HG02840 (cell line): ENCODE data around the gene C11orf42.
"Not testable (repeated sequence)": the region's sequence is repeated elsewhere in the genome, so short reads cannot be mapped to it uniquely, and the experiment has no call there.

ENCODE experiments used
- ATAC-seq: cut with Tn5 transposase; IDR thresholded peaks from one replicate; pipeline ENCODE4 v1.9.1; 2021; ENCODE audit warnings: mild to moderate bottlenecking, moderate library complexity, moderate number of reproducible peaks; ENCODE audit not compliant: unreplicated experiment, low FRiP score

C11orf42 gene

GRCh38 chr11:6217722-6218121 is 12.4 kb downstream of the C11orf42 start:
- ATAC-seq, result no peak

DNA sequence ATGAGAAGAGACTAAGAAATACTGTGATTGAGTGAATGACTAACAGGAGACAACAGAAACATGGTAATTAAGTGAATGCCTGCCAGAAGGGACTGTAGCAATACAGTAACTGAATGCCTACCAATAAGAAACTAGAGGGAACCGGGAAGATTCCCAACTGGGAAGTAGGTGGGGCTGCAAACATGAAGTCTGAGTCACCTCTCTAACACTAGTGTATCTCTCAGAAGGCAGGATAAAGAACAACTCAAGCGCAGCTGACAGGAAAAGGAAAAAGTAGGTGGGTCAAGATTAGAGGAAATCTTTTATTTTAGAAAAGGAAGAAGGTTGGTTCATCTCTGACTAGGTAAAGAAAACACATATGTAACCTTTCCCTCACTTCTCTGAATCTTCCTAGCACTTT is 14.0 kb downstream of the C11orf42 start:
- no peak for ATAC-seq

- ATAC-seq, result no peak
Measured at GRCh38 chr11:6223854-6224253, 18.5 kb downstream of the C11orf42 start.

DNA sequence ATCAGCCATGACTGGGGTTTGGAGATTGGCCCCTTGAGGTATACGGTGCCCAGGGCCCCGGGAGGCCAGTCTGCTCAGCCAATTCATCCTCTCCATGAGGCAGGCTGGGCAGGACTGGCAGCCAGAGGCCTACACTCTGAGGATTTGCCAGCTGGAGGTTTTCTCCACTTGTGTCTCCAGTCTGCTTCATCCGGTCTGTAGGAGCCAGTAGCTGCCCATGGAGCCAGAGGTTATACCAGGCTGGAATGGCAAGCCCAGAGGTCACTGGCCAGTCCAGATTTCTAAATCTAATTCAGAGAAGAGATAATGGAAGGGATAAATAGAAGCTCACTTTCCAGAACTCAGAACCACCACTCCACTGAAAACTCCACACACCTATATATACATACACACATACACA is 19.1 kb downstream of the C11orf42 start:
- ATAC-seq, result no peak

DNA sequence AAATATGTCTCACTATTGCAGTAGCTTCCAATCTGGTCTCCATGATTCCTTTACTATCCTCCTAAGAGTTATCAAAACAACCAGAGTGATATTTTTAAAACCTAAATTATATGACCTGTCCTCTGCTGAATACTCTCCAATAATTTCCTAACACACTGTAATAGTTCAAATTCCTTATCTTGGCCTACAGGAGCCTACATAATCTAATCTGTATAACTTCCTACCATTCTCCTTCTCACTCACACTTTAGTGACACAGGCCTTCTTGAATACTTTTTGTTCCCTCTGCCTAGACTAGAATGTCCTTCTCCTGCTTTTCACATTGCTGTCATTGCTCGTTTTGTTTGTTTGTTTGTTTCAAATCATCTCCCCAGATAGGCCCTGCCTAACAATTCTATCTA is 19.7 kb downstream of the C11orf42 start:
- no peak for ATAC-seq

DNA sequence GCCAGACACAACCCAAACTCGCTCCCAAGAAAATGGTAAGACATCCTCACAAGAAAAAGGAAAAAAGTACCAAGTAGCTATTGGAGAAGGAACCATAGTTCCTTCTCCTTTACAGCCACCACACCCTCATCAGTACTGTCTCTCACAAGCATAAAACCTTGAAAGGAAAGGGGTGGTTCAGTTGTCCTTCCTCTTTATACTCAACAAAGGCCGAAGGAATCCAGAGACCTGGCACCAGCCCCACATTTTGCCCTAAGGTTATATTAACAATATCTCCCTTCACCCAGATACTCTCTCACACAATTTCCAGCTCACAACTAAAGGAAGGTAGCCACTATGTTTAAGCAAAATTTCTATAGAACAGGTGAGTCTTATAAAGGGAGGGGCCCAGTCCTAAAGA is 20.5 kb downstream of the C11orf42 start:
- ATAC-seq, result no peak

GRCh38 chr11:6228520-6228919 is 23.2 kb downstream of the C11orf42 start:
- no peak for ATAC-seq

DNA sequence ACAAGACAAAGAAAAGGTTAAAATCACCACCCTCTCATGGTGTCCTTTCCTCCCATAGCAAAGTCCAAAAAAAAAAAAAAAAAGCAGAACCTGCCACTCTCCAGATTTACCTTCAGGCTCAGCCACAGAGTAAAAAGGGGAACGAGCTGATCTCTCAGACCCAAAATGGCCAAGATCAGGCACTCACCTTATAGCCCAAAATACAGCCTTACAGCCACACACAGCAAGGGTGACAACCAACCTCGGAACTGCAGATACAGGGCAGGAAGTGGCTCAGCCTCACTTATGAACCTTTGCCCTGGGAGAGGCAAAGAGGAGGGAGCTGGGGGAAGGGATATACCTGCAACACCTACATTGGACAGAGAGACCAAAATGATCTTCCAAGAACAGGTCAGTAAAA is 24.6 kb downstream of the C11orf42 start:
- ATAC-seq, result no peak

GRCh38 chr11:6232899-6233298 is 27.5 kb downstream of the C11orf42 start:
- ATAC-seq, result no peak

- no peak for ATAC-seq
Measured at GRCh38 chr11:6233984-6234386, 28.6 kb downstream of the C11orf42 start.

- peak; percentile 98 for ATAC-seq
Measured at GRCh38 chr11:6234387-6235107, 29.2 kb downstream of the C11orf42 start, which contains the start of gene FHIP1B. TSS of gene FHIP1B (minus strand) at chr11:6234636. CDS start at chr11:6224516, 10,120 bp downstream.

- no peak for ATAC-seq
Measured at GRCh38 chr11:6237266-6237665, 31.9 kb downstream of the C11orf42 start.

GRCh38 chr11:6237761-6238302 is 32.5 kb downstream of the C11orf42 start:
- no peak for ATAC-seq

DNA sequence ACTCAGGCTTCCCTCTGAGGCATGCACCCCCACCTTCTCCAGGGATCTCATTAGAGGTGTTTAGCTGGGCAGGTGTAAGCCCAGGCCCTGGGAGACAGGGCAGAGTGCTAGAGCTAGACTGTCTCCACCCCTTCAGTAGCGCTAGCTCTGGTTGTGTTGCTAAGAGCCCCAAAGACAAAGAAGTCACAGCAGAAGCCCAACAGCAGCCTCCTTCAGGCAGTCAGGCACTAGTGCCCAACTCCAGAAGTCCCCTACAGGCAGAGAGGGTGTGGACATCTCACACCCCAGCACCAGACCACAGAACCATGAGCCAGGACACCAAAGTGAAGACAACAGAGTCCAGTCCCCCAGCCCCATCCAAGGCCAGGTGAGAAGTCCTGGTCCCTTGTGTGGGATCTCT is 33.5 kb downstream of the C11orf42 start, which contains the start of gene CNGA4:
Gene CNGA4 (plus strand): TSS at position 188 of the 400 bp plus-strand sequence. CDS start 118 bp downstream, at position 306.
- ATAC-seq, result no peak

DNA sequence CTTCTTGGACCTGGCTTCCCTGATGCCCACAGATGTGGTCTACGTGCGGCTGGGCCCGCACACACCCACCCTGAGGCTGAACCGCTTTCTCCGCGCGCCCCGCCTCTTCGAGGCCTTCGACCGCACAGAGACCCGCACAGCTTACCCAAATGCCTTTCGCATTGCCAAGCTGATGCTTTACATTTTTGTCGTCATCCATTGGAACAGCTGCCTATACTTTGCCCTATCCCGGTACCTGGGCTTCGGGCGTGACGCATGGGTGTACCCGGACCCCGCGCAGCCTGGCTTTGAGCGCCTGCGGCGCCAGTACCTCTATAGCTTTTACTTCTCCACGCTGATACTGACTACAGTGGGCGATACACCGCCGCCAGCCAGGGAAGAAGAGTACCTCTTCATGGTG is 34.8 kb downstream of the C11orf42 start:
- no peak for ATAC-seq

- no peak for ATAC-seq
Measured at GRCh38 chr11:6240781-6241180, 35.4 kb downstream of the C11orf42 start.

GRCh38 chr11:6241316-6241715 is 36.0 kb downstream of the C11orf42 start:
- no peak for ATAC-seq

DNA sequence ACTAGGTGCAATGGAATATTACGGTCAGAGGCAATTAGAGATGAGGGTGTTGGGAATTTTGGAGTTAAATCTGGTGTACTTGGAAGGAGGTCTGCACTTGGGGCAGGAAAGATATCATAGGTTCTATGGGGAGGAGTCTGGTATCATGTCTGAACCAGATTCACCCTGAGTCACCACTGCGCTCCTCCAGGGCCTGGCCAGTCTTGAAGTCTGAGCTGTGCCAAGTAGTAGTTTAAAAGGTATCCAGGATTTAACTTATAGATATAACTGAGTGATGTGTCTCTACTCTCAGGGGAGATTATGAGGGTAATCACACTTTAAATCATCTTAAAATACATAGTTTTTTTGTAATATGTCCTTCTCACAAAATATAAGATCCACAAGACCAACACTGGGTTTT is 40.2 kb downstream of the C11orf42 start:
- ATAC-seq, result no peak

DNA sequence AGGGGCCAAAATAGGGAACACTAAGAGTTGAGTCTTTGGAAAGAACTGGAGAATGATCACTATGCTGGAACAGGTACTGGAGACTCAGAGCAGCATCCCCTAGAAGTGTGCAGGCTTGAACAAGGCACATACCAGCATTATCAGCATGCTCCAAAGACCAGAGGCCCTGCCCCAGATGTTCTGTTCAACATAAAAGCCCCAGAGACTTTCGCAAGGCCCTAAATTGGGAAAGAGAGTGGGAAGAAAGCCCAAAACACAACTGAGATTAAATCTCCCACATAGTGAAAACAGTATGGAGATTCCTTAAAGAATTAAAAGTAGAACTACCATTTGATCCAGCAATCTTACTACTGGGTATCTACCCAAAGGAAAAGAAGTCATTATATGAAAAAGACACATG is 42.9 kb downstream of the C11orf42 start:
- ATAC-seq, result no peak

- not testable (repeated sequence) for ATAC-seq
Measured at GRCh38 chr11:6248897-6249296, 43.5 kb downstream of the C11orf42 start.

DNA sequence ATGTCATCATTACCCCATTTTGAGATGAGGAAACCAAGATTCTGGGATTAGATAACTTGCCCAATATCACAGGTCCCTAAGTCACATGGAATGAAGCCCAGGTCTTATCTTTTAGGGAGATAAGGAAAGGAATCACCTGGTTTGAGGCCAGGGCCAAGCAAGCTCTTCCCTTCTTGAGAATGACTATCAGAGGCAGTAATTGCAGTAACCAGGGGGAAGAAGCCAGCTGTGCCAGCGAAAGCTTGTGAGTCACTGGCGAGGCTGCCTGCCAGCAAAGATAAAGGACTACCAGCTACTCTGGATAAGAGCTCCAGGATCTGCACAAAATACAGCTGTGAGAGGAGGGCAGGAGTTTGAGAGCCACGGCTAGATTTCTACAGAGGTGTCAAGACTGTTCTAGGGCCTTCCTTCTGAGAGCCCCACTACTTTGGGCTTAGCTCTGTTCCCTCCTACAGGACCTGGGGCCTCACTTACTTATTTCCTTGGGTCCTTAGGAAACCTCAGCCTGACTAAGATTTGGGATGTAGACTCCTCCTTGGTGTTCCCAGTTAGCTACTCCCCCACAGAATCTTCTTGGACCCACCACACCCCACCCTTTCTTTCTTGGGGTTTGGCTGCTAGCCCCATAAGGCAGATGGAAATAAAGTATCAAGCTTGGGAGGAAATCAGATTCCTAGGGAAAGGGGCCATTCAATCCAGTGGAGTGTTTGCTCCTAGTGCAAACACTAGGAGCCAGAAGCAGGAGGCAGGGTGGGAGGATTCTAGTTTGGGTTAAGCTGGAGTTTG is 44.6 kb downstream of the C11orf42 start:
- ATAC-seq, result no peak
